ENCODE results near the gene RALGDS.

The RALGDS gene

GRCh38 chr9:133167096-133167730 is 46.2 kb upstream of the RALGDS start:
- no peak for DNase-seq (ENCODE audit: low read depth)
- H3K4me3 ChIP-seq (ENCODE audit: low read depth, low read length), result no peak overlapping the region
- TF ChIP-seq MYC (IDR thresholded peaks at IDR 0.05; ENCODE audit: low read depth, low read length) (no peak), MAX (IDR thresholded peaks at IDR 0.05; ENCODE audit: low read depth, low read length) (no peak), CTCF (IDR thresholded peaks at IDR 0.05; ENCODE audit: low read depth, low read length) (no peak), POLR2A (IDR thresholded peaks at IDR 0.05; ENCODE audit: extremely low read depth, insufficient read length) (no peak)

GRCh38 chr9:133166392-133166791 is 45.4 kb upstream of the RALGDS start:
- no peak for DNase-seq (ENCODE audit: low read depth)
- no peak overlapping the region for H3K4me3 ChIP-seq (ENCODE audit: low read depth, low read length)
- TF ChIP-seq CTCF (IDR thresholded peaks at IDR 0.05; ENCODE audit: low read depth, low read length) (no peak), MYC (IDR thresholded peaks at IDR 0.05; ENCODE audit: low read depth, low read length) (no peak), POLR2A (IDR thresholded peaks at IDR 0.05; ENCODE audit: extremely low read depth, insufficient read length) (no peak), MAX (IDR thresholded peaks at IDR 0.05; ENCODE audit: low read depth, low read length) (no peak)

GRCh38 chr9:133165452-133165730 is 44.4 kb upstream of the RALGDS start:
- no peak for DNase-seq (ENCODE audit: low read depth)
- no peak for TF ChIP-seq MAX (IDR thresholded peaks at IDR 0.05; ENCODE audit: low read depth, low read length)
- no peak for TF ChIP-seq MYC (IDR thresholded peaks at IDR 0.05; ENCODE audit: low read depth, low read length)
- TF ChIP-seq POLR2A (IDR thresholded peaks at IDR 0.05; ENCODE audit: extremely low read depth, insufficient read length), result no peak
- no peak for TF ChIP-seq CTCF (IDR thresholded peaks at IDR 0.05; ENCODE audit: low read depth, low read length)

GRCh38 chr9:133164191-133164590 is 43.2 kb upstream of the RALGDS start:
- no peak for DNase-seq (ENCODE audit: low read depth)
- H3K4me3 ChIP-seq (ENCODE audit: low read depth, low read length), result peak overlapping the region; percentile 75
- TF ChIP-seq MAX (IDR thresholded peaks at IDR 0.05; ENCODE audit: low read depth, low read length), result no peak
- no peak for TF ChIP-seq MYC (IDR thresholded peaks at IDR 0.05; ENCODE audit: low read depth, low read length)
- TF ChIP-seq POLR2A (IDR thresholded peaks at IDR 0.05; ENCODE audit: extremely low read depth, insufficient read length), result no peak
- TF ChIP-seq CTCF (IDR thresholded peaks at IDR 0.05; ENCODE audit: low read depth, low read length), result no peak

More at GRCh38 chr9:133165452-133165730, 44.4 kb upstream of the RALGDS start:
- no peak overlapping the region for H3K4me3 ChIP-seq (ENCODE audit: low read depth, low read length)

GRCh38 chr9:133163504-133164172 is 42.6 kb upstream of the RALGDS start, which contains the start of gene GBGT1:
GBGT1 (minus strand) TSS chr9:133163914; CDS start chr9:133162412, 1,502 bp downstream.
- H3K4me3 ChIP-seq (ENCODE audit: low read depth, low read length), result peak within 1 kb of the TSS; percentile 75
- DNase-seq (ENCODE audit: low read depth), result peak; percentile 92
- TF ChIP-seq POLR2A (IDR thresholded peaks at IDR 0.05; ENCODE audit: extremely low read depth, insufficient read length) (peak; percentile 80), MAX (IDR thresholded peaks at IDR 0.05; ENCODE audit: low read depth, low read length) (peak; percentile 7; the same call in 1 of the 2 replicates), CTCF (IDR thresholded peaks at IDR 0.05; ENCODE audit: low read depth, low read length) (no peak)

Measured in NB4 (cell line).